Measurements from ENCODE around the gene PDE3A.

- TF ChIP-seq CTCF (IDR thresholded peaks at IDR 0.05 in 2 of 3, conservative IDR thresholded peaks at IDR 0.05 in 1 of 3; ENCODE audit: control insufficient read depth in 2 of 3, extremely low read depth in 1 of 3, insufficient read depth in 1 of 3, low read depth in 3 of 3, low read length in 3 of 3) (no peak), TARDBP (IDR thresholded peaks at IDR 0.05; ENCODE audit: borderline replicate concordance) (no peak), ESRRA (IDR thresholded peaks at IDR 0.05; ENCODE audit: low read length) (no peak)
These were observed 12.3 kb upstream of the PDE3A start for GRCh38 chr12:20356048-20356447.
